Stimulated activated CD8-positive, alpha-beta memory T cell treated with anti-CD3 and anti-CD28 coated beads, Interleukin-15, amount 100 ng/mL, for 1 hour (primary cell): ENCODE data around the gene PTPN12.
"Not testable (repeated sequence)": the region's sequence is repeated elsewhere in the genome, so short reads cannot be mapped to it uniquely, and the experiment has no call there.

Experiments
- DNase-seq: peaks from one replicate; pipeline ENCODE4 v3.0.0-alpha.2; 2020; ENCODE audit warnings: low read depth

Gene PTPN12

GRCh38 chr7:77538281-77539212 lies 1.5 kb downstream of the PTPN12 start:
- DNase-seq, result no peak

GRCh38 chr7:77540402-77540822 lies 3.3 kb downstream of the PTPN12 start:
- no peak for DNase-seq

GRCh38 chr7:77540993-77541392 lies 3.9 kb downstream of the PTPN12 start:
- not testable (repeated sequence) for DNase-seq

GRCh38 chr7:77542409-77542808 lies 5.3 kb downstream of the PTPN12 start:
- DNase-seq, result no peak

GRCh38 chr7:77542895-77543294 lies 5.8 kb downstream of the PTPN12 start:
- DNase-seq, result no peak

- DNase-seq, result no peak
Measured at GRCh38 chr7:77543910-77544309, 6.8 kb downstream of the PTPN12 start.

- no peak for DNase-seq
Measured at GRCh38 chr7:77544518-77544917, 7.4 kb downstream of the PTPN12 start.

GRCh38 chr7:77548206-77548605 lies 11.1 kb downstream of the PTPN12 start:
- DNase-seq, result no peak

- DNase-seq, result no peak
Measured at GRCh38 chr7:77549106-77549870, 12.2 kb downstream of the PTPN12 start.

- no peak for DNase-seq
Measured at GRCh38 chr7:77550586-77550985, 13.5 kb downstream of the PTPN12 start.

GRCh38 chr7:77553123-77553522 lies 16.0 kb downstream of the PTPN12 start:
- DNase-seq, result no peak

GRCh38 chr7:77558284-77558967 lies 21.3 kb downstream of the PTPN12 start:
- DNase-seq, result no peak

- no peak for DNase-seq
Measured at GRCh38 chr7:77561352-77561751, 24.3 kb downstream of the PTPN12 start.

GRCh38 chr7:77563275-77563674 lies 26.2 kb downstream of the PTPN12 start:
- no peak for DNase-seq

- DNase-seq, result no peak
Measured at GRCh38 chr7:77565917-77566316, 28.8 kb downstream of the PTPN12 start.

GRCh38 chr7:77566421-77566820 lies 29.3 kb downstream of the PTPN12 start:
- DNase-seq, result no peak

GRCh38 chr7:77569514-77570232 lies 32.6 kb downstream of the PTPN12 start:
- DNase-seq, result no peak

GRCh38 chr7:77570330-77571011 lies 33.4 kb downstream of the PTPN12 start:
- no peak for DNase-seq

GRCh38 chr7:77571801-77572200 lies 34.7 kb downstream of the PTPN12 start:
- DNase-seq, result no peak

GRCh38 chr7:77575187-77575586 lies 38.1 kb downstream of the PTPN12 start:
- DNase-seq, result no peak

GRCh38 chr7:77576856-77577255 lies 39.8 kb downstream of the PTPN12 start:
- DNase-seq, result no peak
